SU-DHL-6 (cell line): ENCODE results near the gene DYNLT5.

ENCODE experiments used
- H2AFZ ChIP-seq: fragments of 200-600 bp; sonication (generic); 2 replicates; pipeline ENCODE4 v1.6.1; 2014; ENCODE audit warnings: low read depth, mild to moderate bottlenecking, moderate library complexity, mixed read lengths, antibody characterized with exemption, low read length; ENCODE audit not compliant: severe bottlenecking
- H3F3A ChIP-seq: fragments of 200-600 bp; shearing (Covaris generic); 2 replicates; pipeline ENCODE4 v1.6.0; 2016; ENCODE audit warnings: antibody characterized with exemption, mild to moderate bottlenecking; ENCODE audit not compliant: insufficient read depth
- H3K27ac ChIP-seq: fragments of 200-600 bp; sonication (generic); 2 replicates; pipeline ENCODE4 v1.5.1; 2016; ENCODE audit warnings: low read depth, mild to moderate bottlenecking, low read length, moderate library complexity, mixed read lengths
- H3K27me3 ChIP-seq: fragments of 200-600 bp; sonication (generic), shearing (Covaris generic); 2 replicates; pipeline ENCODE4 v1.6.0; 2014; ENCODE audit warnings: mild to moderate bottlenecking, low read length
- H3K36me3 ChIP-seq: fragments of 200-600 bp; sonication (generic); 2 replicates; pipeline ENCODE4 v1.6.1; 2014; ENCODE audit warnings: mild to moderate bottlenecking, low read length, mixed read lengths
- H3K4me2 ChIP-seq: fragments of 300-600, 200-600 bp; shearing (Covaris generic), sonication (generic); 2 replicates; pipeline ENCODE4 v1.6.0; 2014; ENCODE audit warnings: low read length, low read depth, mild to moderate bottlenecking; ENCODE audit not compliant: poor library complexity, severe bottlenecking
- H3K4me3 ChIP-seq: fragments of 200-600 bp; sonication (generic); 2 replicates; pipeline ENCODE4 v1.5.1; 2014; ENCODE audit warnings: antibody characterized with exemption, low read length, mild to moderate bottlenecking, mixed read lengths; ENCODE audit not compliant: insufficient read depth, poor library complexity, severe bottlenecking
- H3K79me2 ChIP-seq: fragments of 200-600 bp; sonication (generic); 2 replicates; pipeline ENCODE4 v1.6.1; 2014; ENCODE audit warnings: mild to moderate bottlenecking, low read length, moderate library complexity; ENCODE audit not compliant: insufficient read depth
- H3K9ac ChIP-seq: fragments of 200-600 bp; sonication (generic); 2 replicates; pipeline ENCODE4 v1.7.0; 2014; ENCODE audit warnings: mild to moderate bottlenecking, low read length
- H3K9me2 ChIP-seq: fragments of 200-600 bp; sonication (generic); replicated peaks from 2 replicates; pipeline ENCODE4 v1.6.1; 2014; ENCODE audit warnings: low read length; ENCODE audit not compliant: insufficient read depth
- H3K9me3 ChIP-seq: fragments of 200-600 bp; sonication (generic); 2 replicates; pipeline ENCODE4 v1.6.1; 2014; ENCODE audit warnings: low read length, mixed read lengths; ENCODE audit not compliant: insufficient read depth
- H4K20me1 ChIP-seq: fragments of 200-600 bp; sonication (generic); 2 replicates; pipeline ENCODE4 v1.6.1; 2014; ENCODE audit warnings: low read depth, mild to moderate bottlenecking, antibody characterized with exemption, low read length, moderate library complexity, mixed read lengths
- CTCF ChIP-seq: fragments of 200-600 bp; sonication (generic); IDR thresholded peaks from one replicate; pipeline ENCODE4 v1.5.1; 2017; ENCODE audit warnings: antibody characterized with exemption, mild to moderate bottlenecking, low read length, moderate library complexity; ENCODE audit not compliant: insufficient read depth, poor library complexity, severe bottlenecking
- EZH2phosphoT487 ChIP-seq: fragments of 200-600 bp; sonication (generic), shearing (Covaris generic); conservative IDR thresholded peaks from 2 replicates; pipeline ENCODE4 v1.6.1; 2018; ENCODE audit warnings: mild to moderate bottlenecking, antibody characterized with exemption, low read length, moderate library complexity, mixed read lengths

DYNLT5 gene

GRCh38 chr1:66769512-66770229 is 17.4 kb downstream of the DYNLT5 start:
- H3K27ac ChIP-seq: no peak overlapping the region

DNA sequence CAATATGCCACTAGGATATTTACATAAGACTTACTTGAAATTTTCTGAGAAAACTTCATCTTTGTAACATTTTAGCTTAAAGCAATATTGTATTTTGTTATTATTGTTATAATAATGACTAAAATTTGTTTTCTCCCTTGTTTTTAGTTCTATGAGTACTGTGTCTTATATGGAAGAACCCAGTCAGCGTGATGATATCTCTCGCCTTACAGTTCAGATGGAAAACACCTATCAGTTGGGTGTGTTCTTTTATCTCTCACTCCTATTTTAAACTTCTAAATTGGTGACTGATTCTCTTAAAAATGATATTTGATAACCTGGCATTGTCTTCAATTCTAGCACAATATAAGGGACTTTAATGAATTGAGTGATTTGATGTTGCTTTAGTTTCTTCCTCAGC is 18.0 kb downstream of the DYNLT5 start:
- Histone ChIP-seq H3K4me3 (no peak overlapping the region), H3F3A (no peaks in the 10 kb centered on the region), H3K9me2 (no peaks in the 10 kb centered on the region), H2AFZ (no peak overlapping the region), H4K20me1 (no peaks in the 10 kb centered on the region), H3K27me3 (no peaks in the 10 kb centered on the region), H3K4me2 (no peak overlapping the region), H3K79me2 (no peaks in the 10 kb centered on the region), H3K27ac (no peak overlapping the region), H3K9ac (no peak overlapping the region), H3K9me3 (no peaks in the 10 kb centered on the region), H3K36me3 (no peaks in the 10 kb centered on the region)
- TF ChIP-seq EZH2phosphoT487: no peak

More at GRCh38 chr1:66769512-66770229, 17.4 kb downstream of the DYNLT5 start:
- Histone ChIP-seq H3K9ac (no peak overlapping the region), H2AFZ (no peak overlapping the region), H3F3A (no peaks in the 10 kb centered on the region), H3K9me2 (no peaks in the 10 kb centered on the region), H3K36me3 (no peaks in the 10 kb centered on the region), H3K79me2 (no peaks in the 10 kb centered on the region), H3K9me3 (no peaks in the 10 kb centered on the region), H3K4me2 (no peak overlapping the region), H3K27me3 (no peaks in the 10 kb centered on the region), H3K4me3 (no peak overlapping the region), H4K20me1 (no peaks in the 10 kb centered on the region)
- TF ChIP-seq CTCF (no peak), EZH2phosphoT487 (no peak)

GRCh38 chr1:66770694-66771093 is 18.4 kb downstream of the DYNLT5 start:
- H2AFZ ChIP-seq: no peak overlapping the region
- no peaks in the 10 kb centered on the region for H3K36me3 ChIP-seq
- H3F3A ChIP-seq: no peaks in the 10 kb centered on the region
- H3K9me2 ChIP-seq: no peaks in the 10 kb centered on the region
- no peak overlapping the region for H3K9ac ChIP-seq
- no peak overlapping the region for H3K4me3 ChIP-seq
- H3K27me3 ChIP-seq: no peaks in the 10 kb centered on the region
- no peak overlapping the region for H3K4me2 ChIP-seq
- no peaks in the 10 kb centered on the region for H4K20me1 ChIP-seq
- no peak overlapping the region for H3K27ac ChIP-seq
- H3K9me3 ChIP-seq: no peaks in the 10 kb centered on the region
- no peak for TF ChIP-seq EZH2phosphoT487
- TF ChIP-seq CTCF: no peak
- no peaks in the 10 kb centered on the region for H3K79me2 ChIP-seq

- Histone ChIP-seq H3K4me2 (no peak overlapping the region), H3K79me2 (no peaks in the 10 kb centered on the region), H3K9me2 (no peaks in the 10 kb centered on the region), H3K9me3 (no peaks in the 10 kb centered on the region), H3K27ac (no peak overlapping the region), H3F3A (no peaks in the 10 kb centered on the region), H3K4me3 (no peak overlapping the region), H4K20me1 (no peaks in the 10 kb centered on the region), H3K9ac (no peak overlapping the region), H3K27me3 (no peaks in the 10 kb centered on the region), H3K36me3 (no peaks in the 10 kb centered on the region), H2AFZ (no peak overlapping the region)
- TF ChIP-seq CTCF (no peak), EZH2phosphoT487 (no peak)
Observed at GRCh38 chr1:66773227-66773626, 21.0 kb downstream of the DYNLT5 start.
